ENCODE results near the gene ABCG4. TPM values are rescaled to one million over a fixed set of nuclear protein-coding genes. Genes with fewer than 3 reads are reported as not detected.
A peak's percentile ranks its signal among the peaks of the same experiment; 100 is the strongest.

Gene ABCG4
- total and polyA plus RNA-seq, 2 of the 8 experiments (the other 6 are each of a cell fraction or from before 2014, with no cell fraction given), result 1.8 to 2.3 TPM

DNA sequence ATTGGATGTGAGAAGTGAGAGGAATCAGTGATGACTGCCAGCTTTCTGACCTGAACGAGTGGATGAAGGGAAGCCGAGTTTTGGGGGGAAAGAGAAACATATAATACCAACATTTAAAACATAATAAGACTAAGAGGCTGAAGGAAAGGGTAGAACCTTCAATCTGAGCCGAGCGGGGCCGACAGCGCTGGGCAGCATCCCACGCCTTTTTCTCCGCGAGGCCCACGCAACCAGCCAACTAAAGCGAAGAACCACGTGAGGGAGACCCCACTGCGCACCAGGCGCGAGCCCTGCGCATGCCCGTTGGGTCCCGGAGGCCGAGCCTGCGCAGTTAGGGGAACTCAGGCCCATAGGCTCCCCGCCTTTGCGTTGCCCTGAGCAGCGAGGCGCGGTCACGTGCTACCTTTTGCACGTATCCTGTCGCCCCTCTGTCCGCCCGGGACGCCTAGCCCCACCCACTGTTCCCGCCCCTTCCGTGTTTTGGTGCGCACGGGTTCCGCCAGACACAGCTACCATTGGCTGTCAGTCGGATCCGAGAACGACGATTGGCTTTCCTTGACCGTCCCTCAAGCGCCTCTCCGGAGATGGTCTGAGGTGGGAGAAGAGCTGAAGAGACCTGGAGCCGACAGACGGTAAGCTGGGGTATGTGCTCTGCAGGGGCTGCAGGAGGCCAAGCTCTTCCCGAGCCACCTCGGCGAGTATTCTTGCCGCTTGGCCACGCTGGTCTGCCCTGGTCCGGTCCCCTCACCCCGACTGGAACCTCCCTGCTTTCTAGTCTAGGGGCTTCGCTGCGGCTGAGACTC is 27.6 kb upstream of the ABCG4 start, which contains the start of gene HINFP (continued):
- TF ChIP-seq POLR2A (IDR thresholded peaks at IDR 0.05; ENCODE audit: control extremely low read depth in 1 of 2, low read depth in 2 of 2, low read length in 2 of 2), result peak; percentile 33 to 87
- no peak for TF ChIP-seq KDM1A (IDR thresholded peaks at IDR 0.05; ENCODE audit: borderline replicate concordance, low read length)
- peak; percentile 60 for TF ChIP-seq SAP30 (IDR thresholded peaks at IDR 0.05; ENCODE audit: insufficient read depth, insufficient replicate concordance, low read length)
- peak; percentile 63 for TF ChIP-seq KDM4A (IDR thresholded peaks at IDR 0.05; ENCODE audit: low read depth, low read length, severe bottlenecking)
- TF ChIP-seq, protein P1, sequence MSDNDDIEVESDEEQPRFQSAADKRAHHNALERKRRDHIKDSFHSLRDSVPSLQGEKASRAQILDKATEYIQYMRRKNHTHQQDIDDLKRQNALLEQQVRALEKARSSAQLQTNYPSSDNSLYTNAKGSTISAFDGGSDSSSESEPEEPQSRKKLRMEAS (IDR thresholded peaks at IDR 0.05), result peak; percentile 94
- peak; percentile 83 for TF ChIP-seq CHD2 (IDR thresholded peaks at IDR 0.05; ENCODE audit: low read length)
- TF ChIP-seq SIN3A (conservative IDR thresholded peaks at IDR 0.05 in 1 of 2, IDR thresholded peaks at IDR 0.05 in 1 of 2; ENCODE audit: low read depth in 1 of 2, low read length in 2 of 2), result peak in 1 of 2 experiments; percentile 62; a peak in 2 of 4 replicates
- TF ChIP-seq, protein P2, sequence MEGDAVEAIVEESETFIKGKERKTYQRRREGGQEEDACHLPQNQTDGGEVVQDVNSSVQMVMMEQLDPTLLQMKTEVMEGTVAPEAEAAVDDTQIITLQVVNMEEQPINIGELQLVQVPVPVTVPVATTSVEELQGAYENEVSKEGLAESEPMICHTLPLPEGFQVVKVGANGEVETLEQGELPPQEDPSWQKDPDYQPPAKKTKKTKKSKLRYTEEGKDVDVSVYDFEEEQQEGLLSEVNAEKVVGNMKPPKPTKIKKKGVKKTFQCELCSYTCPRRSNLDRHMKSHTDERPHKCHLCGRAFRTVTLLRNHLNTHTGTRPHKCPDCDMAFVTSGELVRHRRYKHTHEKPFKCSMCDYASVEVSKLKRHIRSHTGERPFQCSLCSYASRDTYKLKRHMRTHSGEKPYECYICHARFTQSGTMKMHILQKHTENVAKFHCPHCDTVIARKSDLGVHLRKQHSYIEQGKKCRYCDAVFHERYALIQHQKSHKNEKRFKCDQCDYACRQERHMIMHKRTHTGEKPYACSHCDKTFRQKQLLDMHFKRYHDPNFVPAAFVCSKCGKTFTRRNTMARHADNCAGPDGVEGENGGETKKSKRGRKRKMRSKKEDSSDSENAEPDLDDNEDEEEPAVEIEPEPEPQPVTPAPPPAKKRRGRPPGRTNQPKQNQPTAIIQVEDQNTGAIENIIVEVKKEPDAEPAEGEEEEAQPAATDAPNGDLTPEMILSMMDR (IDR thresholded peaks at IDR 0.05; ENCODE audit: control extremely low read depth in 1 of 3, insufficient read depth in 1 of 3, low read depth in 1 of 3, low read length in 3 of 3), result no peak
- no peak for TF ChIP-seq BCL11A (IDR thresholded peaks at IDR 0.05; ENCODE audit: low read depth in 2 of 2, low read length in 2 of 2)
- TF ChIP-seq CTBP2 (IDR thresholded peaks at IDR 0.05; ENCODE audit: borderline replicate concordance, insufficient read depth, insufficient read length, low read length), result no peak
- TF ChIP-seq SP4 (IDR thresholded peaks at IDR 0.05; ENCODE audit: low read length), result peak; percentile 55; the same call in 1 of the 2 replicates
- TF ChIP-seq, protein P3, sequence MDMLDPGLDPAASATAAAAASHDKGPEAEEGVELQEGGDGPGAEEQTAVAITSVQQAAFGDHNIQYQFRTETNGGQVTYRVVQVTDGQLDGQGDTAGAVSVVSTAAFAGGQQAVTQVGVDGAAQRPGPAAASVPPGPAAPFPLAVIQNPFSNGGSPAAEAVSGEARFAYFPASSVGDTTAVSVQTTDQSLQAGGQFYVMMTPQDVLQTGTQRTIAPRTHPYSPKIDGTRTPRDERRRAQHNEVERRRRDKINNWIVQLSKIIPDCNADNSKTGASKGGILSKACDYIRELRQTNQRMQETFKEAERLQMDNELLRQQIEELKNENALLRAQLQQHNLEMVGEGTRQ (IDR thresholded peaks at IDR 0.05; ENCODE audit: low read length), result peak; percentile 94
- no peak for TF ChIP-seq TEAD4 (IDR thresholded peaks at IDR 0.05; ENCODE audit: low read depth, low read length)
- no peak for TF ChIP-seq KDM5A (IDR thresholded peaks at IDR 0.05; ENCODE audit: low read length)
- no peak for TF ChIP-seq EGR1 (IDR thresholded peaks at IDR 0.05; ENCODE audit: borderline replicate concordance, low read depth, low read length)
- TF ChIP-seq SP1 (IDR thresholded peaks at IDR 0.05; ENCODE audit: low read depth, low read length), result peak; percentile 96
- peak; percentile 6; the same call in 1 of the 2 replicates for TF ChIP-seq CREB1 (IDR thresholded peaks at IDR 0.05)
- no peak for TF ChIP-seq SIX5 (IDR thresholded peaks at IDR 0.05; ENCODE audit: low read depth, low read length)
- TF ChIP-seq TAF7 (optimal IDR thresholded peaks at IDR 0.05; ENCODE audit: borderline replicate concordance, low read depth, low read length), result peak; percentile 58
- TF ChIP-seq SP2 (IDR thresholded peaks at IDR 0.05; ENCODE audit: low read length), result peak; percentile 66

Data from H1 (cell line).